ENCODE measurements around the gene ACAP2. TPM values are rescaled to one million over a fixed set of nuclear protein-coding genes. Genes with fewer than 3 reads are reported as not detected.
"Not testable (repeated sequence)": the region's sequence is repeated elsewhere in the genome, so short reads cannot be mapped to it uniquely, and the experiment has no call there.

Gene ACAP2
- total RNA-seq, 1 experiment from 2014 or later = 42.0 TPM

- H3K9me3 Mint-ChIP-seq = no peaks in the 10 kb centered on the region
- CTCF ChIA-PET = no interaction called here
Observed at GRCh38 chr3:195401943-195402342, 40.9 kb downstream of the ACAP2 start.

GRCh38 chr3:195398460-195398859, 44.4 kb downstream of the ACAP2 start:
- H3K27ac Mint-ChIP-seq = peak overlapping the region; percentile 32
- H3K4me3 Mint-ChIP-seq; DNase-seq (ENCODE audit: low spot score); H3K9me3 Mint-ChIP-seq; POLR2A ChIA-PET; ATAC-seq; H3K27me3 Mint-ChIP-seq (ENCODE audit: low read depth); CTCF ChIA-PET; H3K36me3 Mint-ChIP-seq: not testable (repeated sequence)
- peaks cover 32% of the 10 kb centered on the region for H3K4me1 Mint-ChIP-seq

More at GRCh38 chr3:195401943-195402342, 40.9 kb downstream of the ACAP2 start:
- DNase-seq (ENCODE audit: low spot score) (no peak), ATAC-seq (no peak)
- POLR2A ChIA-PET = no interaction called here
- TF ChIP-seq ZNF263 (CRISPR knock-in tag; IDR thresholded peaks at IDR 0.05; ENCODE audit: low read depth) (no peak), MXD4 (CRISPR knock-in tag; IDR thresholded peaks at IDR 0.05; ENCODE audit: borderline replicate concordance) (no peak), NR2C2 (CRISPR knock-in tag; IDR thresholded peaks at IDR 0.05) (no peak)
- peaks cover 24% of the 10 kb centered on the region for H3K4me1 Mint-ChIP-seq
- H3K27me3 Mint-ChIP-seq (ENCODE audit: low read depth) = no peaks in the 10 kb centered on the region
- H3K27ac Mint-ChIP-seq = no peak overlapping the region
- no peaks in the 10 kb centered on the region for H3K36me3 Mint-ChIP-seq
- no peak overlapping the region for H3K4me3 Mint-ChIP-seq

DNA sequence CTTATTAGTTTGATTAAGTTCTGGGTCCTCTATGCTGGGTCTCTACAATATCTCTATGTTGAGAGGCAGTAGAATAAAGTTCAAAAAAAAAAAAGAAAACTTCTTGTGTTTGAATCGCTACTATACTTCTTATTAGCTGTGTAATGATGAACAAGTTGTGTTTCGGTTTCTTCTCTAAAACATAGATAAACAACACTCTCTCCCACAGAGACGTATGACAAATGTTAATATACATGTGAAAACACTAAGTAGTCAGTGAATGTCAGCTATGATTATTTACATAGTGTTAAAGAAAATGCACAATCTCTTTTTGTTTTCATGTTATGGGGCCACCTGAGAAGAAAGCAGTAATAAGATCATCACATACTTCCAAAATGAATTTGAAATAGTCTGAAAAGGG, 45.3 kb downstream of the ACAP2 start:
- Mint-ChIP-seq H3K27ac (peak overlapping the region; percentile 82), H3K27me3 (ENCODE audit: low read depth) (no peaks in the 10 kb centered on the region), H3K36me3 (no peaks in the 10 kb centered on the region), H3K4me3 (no peak overlapping the region), H3K9me3 (no peaks in the 10 kb centered on the region), H3K4me1 (peaks cover 32% of the 10 kb centered on the region)
- ATAC-seq (no peak), DNase-seq (ENCODE audit: low spot score) (no peak)
- CTCF ChIA-PET = no interaction called here
- POLR2A ChIA-PET = interaction anchor here (0.6 kb wide), 1 partner anchor 114 kb away, joined by 8 read pairs; no protein-coding TSS in a partner anchor
- TF ChIP-seq, protein P1, sequence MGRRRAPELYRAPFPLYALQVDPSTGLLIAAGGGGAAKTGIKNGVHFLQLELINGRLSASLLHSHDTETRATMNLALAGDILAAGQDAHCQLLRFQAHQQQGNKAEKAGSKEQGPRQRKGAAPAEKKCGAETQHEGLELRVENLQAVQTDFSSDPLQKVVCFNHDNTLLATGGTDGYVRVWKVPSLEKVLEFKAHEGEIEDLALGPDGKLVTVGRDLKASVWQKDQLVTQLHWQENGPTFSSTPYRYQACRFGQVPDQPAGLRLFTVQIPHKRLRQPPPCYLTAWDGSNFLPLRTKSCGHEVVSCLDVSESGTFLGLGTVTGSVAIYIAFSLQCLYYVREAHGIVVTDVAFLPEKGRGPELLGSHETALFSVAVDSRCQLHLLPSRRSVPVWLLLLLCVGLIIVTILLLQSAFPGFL (CRISPR knock-in tag; IDR thresholded peaks at IDR 0.05; ENCODE audit: borderline replicate concordance) = no peak
- TF ChIP-seq NR3C1 (CRISPR knock-in tag; conservative IDR thresholded peaks at IDR 0.05; ENCODE audit: low read depth) (no peak), E2F5 (CRISPR knock-in tag; IDR thresholded peaks at IDR 0.05) (no peak), FOXP1 (CRISPR knock-in tag; IDR thresholded peaks at IDR 0.05; ENCODE audit: borderline replicate concordance) (no peak), TCF7 (CRISPR knock-in tag; IDR thresholded peaks at IDR 0.05; ENCODE audit: low read depth) (no peak), ESRRA (CRISPR knock-in tag; IDR thresholded peaks at IDR 0.05; ENCODE audit: borderline replicate concordance) (no peak), SMAD3 (CRISPR knock-in tag; IDR thresholded peaks at IDR 0.05; ENCODE audit: borderline replicate concordance) (no peak), ERG (CRISPR knock-in tag; IDR thresholded peaks at IDR 0.05) (no peak), ZNF263 (CRISPR knock-in tag; IDR thresholded peaks at IDR 0.05; ENCODE audit: low read depth) (no peak)
- TF ChIP-seq, protein P2, sequence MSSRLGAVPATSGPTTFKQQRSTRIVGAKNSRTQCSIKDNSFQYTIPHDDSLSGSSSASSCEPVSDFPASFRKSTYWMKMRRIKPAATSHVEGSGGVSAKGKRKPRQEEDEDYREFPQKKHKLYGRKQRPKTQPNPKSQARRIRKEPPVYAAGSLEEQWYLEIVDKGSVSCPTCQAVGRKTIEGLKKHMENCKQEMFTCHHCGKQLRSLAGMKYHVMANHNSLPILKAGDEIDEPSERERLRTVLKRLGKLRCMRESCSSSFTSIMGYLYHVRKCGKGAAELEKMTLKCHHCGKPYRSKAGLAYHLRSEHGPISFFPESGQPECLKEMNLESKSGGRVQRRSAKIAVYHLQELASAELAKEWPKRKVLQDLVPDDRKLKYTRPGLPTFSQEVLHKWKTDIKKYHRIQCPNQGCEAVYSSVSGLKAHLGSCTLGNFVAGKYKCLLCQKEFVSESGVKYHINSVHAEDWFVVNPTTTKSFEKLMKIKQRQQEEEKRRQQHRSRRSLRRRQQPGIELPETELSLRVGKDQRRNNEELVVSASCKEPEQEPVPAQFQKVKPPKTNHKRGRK (CRISPR knock-in tag; IDR thresholded peaks at IDR 0.05; ENCODE audit: borderline replicate concordance) = no peak

GRCh38 chr3:195395208-195395816, 47.5 kb downstream of the ACAP2 start:
- no peaks in the 10 kb centered on the region for H3K36me3 Mint-ChIP-seq
- POLR2A ChIA-PET = no interaction called here
- H3K27ac Mint-ChIP-seq = no peak overlapping the region
- no peak overlapping the region for H3K4me3 Mint-ChIP-seq
- no peaks in the 10 kb centered on the region for H3K9me3 Mint-ChIP-seq
- CTCF ChIA-PET = interaction anchor here (1.1 to 3.1 kb wide), 2 partner anchors 13 to 124 kb away, joined by 3 to 9 read pairs; partner anchors contain the start of gene XXYLT1
- peaks cover 32% of the 10 kb centered on the region for H3K4me1 Mint-ChIP-seq
- DNase-seq (ENCODE audit: low spot score) (no peak), ATAC-seq (no peak)
- H3K27me3 Mint-ChIP-seq (ENCODE audit: low read depth) = no peaks in the 10 kb centered on the region
- TF ChIP-seq ETV6 (CRISPR knock-in tag; IDR thresholded peaks at IDR 0.05) = no peak
- TF ChIP-seq NFE2L1 (CRISPR knock-in tag; IDR thresholded peaks at IDR 0.05) = no peak
- no peak for TF ChIP-seq ATF3 (CRISPR knock-in tag; conservative IDR thresholded peaks at IDR 0.05)
- no peak for TF ChIP-seq NR3C1 (CRISPR knock-in tag; conservative IDR thresholded peaks at IDR 0.05; ENCODE audit: low read depth)
- TF ChIP-seq ZNF423 (CRISPR knock-in tag; IDR thresholded peaks at IDR 0.05) = no peak
- no peak for TF ChIP-seq ZNF232 (CRISPR knock-in tag; IDR thresholded peaks at IDR 0.05)
- TF ChIP-seq IRF1 (CRISPR knock-in tag; IDR thresholded peaks at IDR 0.05) = no peak
- no peak for TF ChIP-seq ZBTB21 (CRISPR knock-in tag; IDR thresholded peaks at IDR 0.05; ENCODE audit: borderline replicate concordance)
- no peak for TF ChIP-seq GTF2I (CRISPR knock-in tag; conservative IDR thresholded peaks at IDR 0.05)
- no peak for TF ChIP-seq CDX4 (CRISPR knock-in tag; IDR thresholded peaks at IDR 0.05; ENCODE audit: borderline replicate concordance)
